ENCODE data around the gene ZNF25. TPM values are rescaled to one million over a fixed set of nuclear protein-coding genes. Genes with fewer than 3 reads are reported as not detected.

ZNF25 gene
- total RNA-seq, 1 experiment from 2014 or later = 3.7 TPM

Other genes starting within 250 kb of the ZNF25 start
- gene ZNF248, start 119.0 kb downstream of the ZNF25 start, total RNA-seq (2014; rRNA removed; shearing (Covaris generic)) = 13.5 and 14.7 TPM in 2 replicates
- 13.6 TPM in 2 replicates for gene ZNF33A, start 34.0 kb upstream of the ZNF25 start, total RNA-seq (2014; rRNA removed; shearing (Covaris generic))
- gene ZNF37A, start 117.7 kb upstream of the ZNF25 start, total RNA-seq (2014; rRNA removed; shearing (Covaris generic)) = 15.0 and 17.2 TPM in 2 replicates